HAP-1 (cell line): Measurements from ENCODE around the gene CADM2.

Source experiments
- DNase-seq, 2 experiments: peaks; one replicate each; pipeline ENCODE4 v3.0.0-alpha.2; 2016 to 2020; ENCODE audit warnings: low spot score in 2 of 2
- H3K27me3 ChIP-seq: fragments of 250-450 bp; sonication (Bioruptor Pico); 2 replicates; pipeline ENCODE4 v1.5.1; 2020; ENCODE audit warnings: low read depth, mild to moderate bottlenecking, moderate library complexity
- H3K36me3 ChIP-seq: fragments of 250-450 bp; sonication (Bioruptor Pico); replicated peaks from 2 replicates; pipeline ENCODE4 v1.5.1; 2020; ENCODE audit warnings: mild to moderate bottlenecking
- H3K4me1 ChIP-seq: fragments of 250-450 bp; sonication (Bioruptor Pico); 2 replicates; pipeline ENCODE4 v1.5.1; 2020; ENCODE audit warnings: mild to moderate bottlenecking
- H3K4me3 ChIP-seq: fragments of 250-450 bp; sonication (Bioruptor Pico); 2 replicates; pipeline ENCODE4 v1.5.1; 2020; ENCODE audit warnings: mild to moderate bottlenecking, moderate library complexity
- H3K9me3 ChIP-seq: fragments of 250-450 bp; sonication (Bioruptor Pico); 2 replicates; pipeline ENCODE4 v1.5.1; 2020; ENCODE audit warnings: mild to moderate bottlenecking, moderate library complexity
- in situ Hi-C: fragments of 300-500 bp; cut with MboI; formaldehyde crosslinking; loops from 3 replicates; pipeline ENCODE4 v1.14.3; 2020; ENCODE audit warnings: low sequenced_read_pairs, inconsistent platforms, mixed read lengths

Gene CADM2

GRCh38 chr3:85360742-85361387 lies 402.1 kb downstream of the CADM2 start:
- in situ Hi-C loops, result no loop called here
- peak; percentile 80 for DNase-seq

DNA sequence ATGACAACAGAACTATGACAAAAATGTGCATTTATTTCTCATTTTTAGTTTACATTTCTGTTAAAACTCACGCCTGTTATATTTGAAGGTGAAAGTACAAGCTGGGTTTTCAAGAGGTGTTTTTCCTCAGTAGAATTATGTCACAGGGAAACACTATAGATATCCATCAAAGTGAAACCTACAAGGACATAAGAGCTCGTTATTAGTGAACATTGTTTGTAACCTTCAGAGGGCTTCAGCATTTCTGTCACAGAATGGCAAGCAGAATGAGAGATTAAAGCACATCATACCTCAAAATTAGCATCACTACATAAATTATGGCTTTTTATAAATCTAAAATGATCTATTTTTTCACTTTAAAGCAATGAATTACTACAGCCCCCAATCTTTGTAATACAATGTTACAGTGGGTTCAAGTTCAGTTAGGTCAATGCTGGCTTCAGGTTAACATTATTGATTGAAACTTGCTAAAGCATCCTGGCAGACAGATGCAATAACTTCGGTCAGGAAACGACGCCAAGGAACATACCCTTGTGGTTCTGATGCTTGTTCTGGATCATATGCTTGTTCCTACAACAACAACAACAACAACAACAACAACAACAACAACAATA lies 405.6 kb downstream of the CADM2 start:
- no peak for DNase-seq
- no peaks in the 10 kb centered on the region for H3K9me3 ChIP-seq
- no peaks in the 10 kb centered on the region for H3K36me3 ChIP-seq
- H3K4me1 ChIP-seq, result no peaks in the 10 kb centered on the region; the same call in 1 of the 2 replicates
- in situ Hi-C loops, result no loop called here
- no peak overlapping the region for H3K4me3 ChIP-seq
- no peaks in the 10 kb centered on the region for H3K27me3 ChIP-seq

More at GRCh38 chr3:85360742-85361387, 402.1 kb downstream of the CADM2 start:
- no peaks in the 10 kb centered on the region; the same call in 1 of the 2 replicates for H3K4me1 ChIP-seq
- H3K4me3 ChIP-seq, result no peak overlapping the region
- no peaks in the 10 kb centered on the region for H3K27me3 ChIP-seq
- no peaks in the 10 kb centered on the region for H3K9me3 ChIP-seq
- no peaks in the 10 kb centered on the region for H3K36me3 ChIP-seq

- H3K27me3 ChIP-seq, result no peaks in the 10 kb centered on the region
- no peak for DNase-seq
- no peaks in the 10 kb centered on the region for H3K4me1 ChIP-seq
- H3K9me3 ChIP-seq, result no peaks in the 10 kb centered on the region
- no peak overlapping the region for H3K4me3 ChIP-seq
- in situ Hi-C loops, result no loop called here
- H3K36me3 ChIP-seq, result no peaks in the 10 kb centered on the region
These were observed 411.6 kb downstream of the CADM2 start for GRCh38 chr3:85370341-85370740.

DNA sequence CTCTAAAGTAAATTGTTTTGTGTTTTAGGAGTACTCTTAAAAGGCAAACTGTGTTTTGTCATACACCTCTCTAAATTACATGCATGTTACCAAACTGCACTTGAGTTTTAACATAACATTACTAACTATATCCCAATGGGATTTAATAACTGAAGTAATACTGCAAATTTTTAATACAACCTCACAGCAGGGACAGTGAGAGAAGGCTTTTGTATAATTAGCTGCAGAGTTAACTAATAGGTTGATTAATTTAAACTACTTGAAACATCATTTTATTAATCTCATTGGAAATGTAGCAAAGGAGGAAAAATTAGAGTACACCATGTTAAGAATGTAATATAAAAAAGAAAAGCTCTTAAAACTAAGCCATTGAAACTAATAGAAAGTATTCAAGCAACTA lies 417.3 kb downstream of the CADM2 start:
- no peaks in the 10 kb centered on the region for H3K4me1 ChIP-seq
- no peak overlapping the region for H3K4me3 ChIP-seq
- H3K36me3 ChIP-seq, result no peaks in the 10 kb centered on the region
- in situ Hi-C loops, result no loop called here
- no peaks in the 10 kb centered on the region for H3K9me3 ChIP-seq
- DNase-seq, result no peak
- H3K27me3 ChIP-seq, result no peaks in the 10 kb centered on the region

- no peak for DNase-seq
- Histone ChIP-seq H3K9me3 (no peaks in the 10 kb centered on the region), H3K36me3 (no peaks in the 10 kb centered on the region), H3K4me3 (no peak overlapping the region), H3K27me3 (no peaks in the 10 kb centered on the region), H3K4me1 (no peaks in the 10 kb centered on the region)
- in situ Hi-C loops, result no loop called here
These were observed 418.3 kb downstream of the CADM2 start for GRCh38 chr3:85377115-85377514.

DNA sequence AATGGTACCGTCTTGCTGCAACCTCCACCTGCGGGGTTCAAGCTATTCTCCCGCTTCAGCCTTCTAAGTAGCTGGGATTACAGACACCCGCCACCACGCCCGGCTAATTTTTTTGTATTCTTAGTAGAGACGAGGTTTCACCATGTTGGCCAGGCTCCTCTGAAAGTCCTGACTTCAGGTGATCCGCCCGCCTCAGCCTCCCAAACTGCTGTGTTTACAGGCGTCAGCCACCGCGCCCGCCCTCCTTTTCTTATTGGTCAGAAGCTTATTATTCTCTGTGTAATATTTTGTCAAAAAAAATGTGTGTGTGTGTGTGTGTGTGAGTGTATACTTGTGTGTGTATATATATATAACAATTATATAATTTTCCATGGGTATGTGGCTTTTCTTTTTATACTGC lies 425.6 kb downstream of the CADM2 start:
- Histone ChIP-seq H3K4me3 (no peak overlapping the region), H3K4me1 (no peaks in the 10 kb centered on the region), H3K36me3 (no peaks in the 10 kb centered on the region), H3K9me3 (no peaks in the 10 kb centered on the region), H3K27me3 (no peaks in the 10 kb centered on the region)
- in situ Hi-C loops, result no loop called here
- DNase-seq, result no peak

- Histone ChIP-seq H3K36me3 (no peaks in the 10 kb centered on the region), H3K27me3 (no peaks in the 10 kb centered on the region), H3K4me1 (peaks cover 10% of the 10 kb centered on the region), H3K4me3 (no peak overlapping the region), H3K9me3 (no peaks in the 10 kb centered on the region)
- in situ Hi-C loops, result no loop called here
- DNase-seq, result no peak
These were observed 429.2 kb downstream of the CADM2 start for GRCh38 chr3:85387913-85388505.

DNA sequence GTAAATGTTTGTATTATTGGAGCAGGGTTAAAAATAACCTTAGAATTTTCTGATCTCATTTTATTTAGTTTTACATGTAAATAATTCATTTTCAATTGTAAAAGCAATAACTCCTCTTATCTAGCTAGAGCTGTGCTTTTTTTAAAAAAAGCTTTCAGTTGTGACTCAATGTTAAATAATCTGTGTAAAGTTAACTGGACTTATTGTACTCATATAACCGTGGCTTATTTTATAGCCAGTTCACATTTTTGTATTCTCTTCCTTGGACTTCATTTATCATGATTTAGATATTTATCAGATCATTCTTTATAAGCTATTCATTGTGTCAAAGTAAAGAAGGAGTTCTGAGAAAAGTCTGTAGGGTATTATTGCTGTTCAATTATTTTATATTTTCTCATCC lies 435.6 kb downstream of the CADM2 start:
- DNase-seq, result no peak
- H3K4me1 ChIP-seq, result peaks cover 10% of the 10 kb centered on the region
- no peak overlapping the region for H3K4me3 ChIP-seq
- no peaks in the 10 kb centered on the region for H3K36me3 ChIP-seq
- H3K27me3 ChIP-seq, result no peaks in the 10 kb centered on the region
- no peaks in the 10 kb centered on the region for H3K9me3 ChIP-seq
- in situ Hi-C loops, result no loop called here

DNA sequence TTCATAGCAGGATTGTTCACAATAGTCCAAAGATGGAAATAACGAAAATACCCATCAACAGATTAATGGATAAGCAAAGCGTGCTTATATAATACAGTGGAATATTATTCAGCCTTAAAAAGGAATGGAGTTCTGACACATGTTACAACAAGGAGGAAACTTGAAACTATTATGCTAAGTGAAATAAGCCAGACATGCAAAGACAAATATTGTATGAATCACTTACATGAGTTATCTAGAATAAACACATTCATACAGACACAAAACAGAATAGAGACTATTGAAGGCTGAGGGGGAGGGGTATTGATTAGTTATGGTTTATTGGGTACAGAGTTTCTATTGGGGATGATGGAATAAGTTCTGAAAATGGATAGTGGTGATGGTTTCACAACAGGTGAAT lies 438.6 kb downstream of the CADM2 start:
- no peaks in the 10 kb centered on the region for H3K36me3 ChIP-seq
- H3K27me3 ChIP-seq, result no peaks in the 10 kb centered on the region
- H3K4me1 ChIP-seq, result no peaks in the 10 kb centered on the region
- DNase-seq, result no peak
- in situ Hi-C loops, result no loop called here
- no peaks in the 10 kb centered on the region for H3K9me3 ChIP-seq
- H3K4me3 ChIP-seq, result no peak overlapping the region

DNA sequence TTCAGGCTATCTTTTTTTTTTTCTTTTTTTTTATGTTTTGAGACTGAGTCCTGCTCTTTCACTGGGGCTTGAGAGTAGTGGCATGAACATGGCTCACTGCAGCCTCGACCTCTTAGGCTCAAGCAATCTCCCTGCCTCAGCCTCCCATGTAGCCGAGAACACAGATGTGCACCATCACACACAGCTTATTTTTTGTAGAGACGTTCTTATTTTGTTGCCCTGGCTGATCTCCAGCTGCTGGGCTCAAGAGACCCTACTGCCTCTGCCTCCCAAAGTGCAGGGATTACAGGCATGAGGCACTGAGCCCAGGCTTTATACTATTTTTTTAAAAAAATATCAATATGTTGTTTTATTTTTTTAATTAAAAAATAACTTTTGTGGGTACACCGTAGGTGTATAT lies 467.3 kb downstream of the CADM2 start:
- H3K4me3 ChIP-seq, result no peak overlapping the region
- no peaks in the 10 kb centered on the region for H3K9me3 ChIP-seq
- H3K4me1 ChIP-seq, result no peaks in the 10 kb centered on the region; the same call in 1 of the 2 replicates
- in situ Hi-C loops, result no loop called here
- no peaks in the 10 kb centered on the region for H3K36me3 ChIP-seq
- peak in 1 of 2 experiments; percentile 28 for DNase-seq
- no peaks in the 10 kb centered on the region for H3K27me3 ChIP-seq

- H3K4me1 ChIP-seq, result no peaks in the 10 kb centered on the region; the same call in 1 of the 2 replicates
- no peaks in the 10 kb centered on the region for H3K27me3 ChIP-seq
- in situ Hi-C loops, result no loop called here
- no peak overlapping the region for H3K4me3 ChIP-seq
- H3K36me3 ChIP-seq, result no peaks in the 10 kb centered on the region
- H3K9me3 ChIP-seq, result no peaks in the 10 kb centered on the region
- no peak for DNase-seq
These were observed 468.7 kb downstream of the CADM2 start for GRCh38 chr3:85427467-85427866.

DNA sequence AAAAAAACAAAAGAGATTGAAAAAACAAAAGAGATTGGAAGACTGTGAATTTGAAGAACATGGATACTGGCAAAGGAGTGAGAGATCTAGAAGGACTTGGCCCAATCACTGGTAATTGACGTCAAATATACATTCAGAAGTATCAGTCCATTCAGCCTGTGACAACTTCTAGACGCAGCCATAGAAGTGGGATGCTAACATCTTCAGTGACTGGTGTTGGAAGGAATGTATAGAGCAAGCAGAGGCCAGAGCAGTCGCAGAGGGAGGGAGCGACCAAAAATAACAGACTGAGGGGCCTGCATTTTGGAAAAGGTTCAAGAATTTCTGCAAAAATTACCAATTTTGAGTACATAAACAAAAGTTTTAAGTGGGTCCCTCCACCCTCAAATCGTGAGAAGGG lies 473.3 kb downstream of the CADM2 start:
- no peaks in the 10 kb centered on the region; the same call in 1 of the 2 replicates for H3K4me1 ChIP-seq
- no peaks in the 10 kb centered on the region for H3K36me3 ChIP-seq
- 0 out of 2 replicates have a peak, but pooled peaks cover 2% of the 10 kb centered on the region for H3K9me3 ChIP-seq
- no peak overlapping the region for H3K4me3 ChIP-seq
- no peaks in the 10 kb centered on the region for H3K27me3 ChIP-seq
- DNase-seq, result no peak
- in situ Hi-C loops, result no loop called here

GRCh38 chr3:85433319-85433718 lies 474.5 kb downstream of the CADM2 start:
- Histone ChIP-seq H3K4me1 (no peaks in the 10 kb centered on the region), H3K27me3 (no peaks in the 10 kb centered on the region), H3K36me3 (no peaks in the 10 kb centered on the region), H3K4me3 (no peak overlapping the region), H3K9me3 (0 out of 2 replicates have a peak, but pooled peaks cover 2% of the 10 kb centered on the region)
- in situ Hi-C loops, result no loop called here
- no peak for DNase-seq

DNA sequence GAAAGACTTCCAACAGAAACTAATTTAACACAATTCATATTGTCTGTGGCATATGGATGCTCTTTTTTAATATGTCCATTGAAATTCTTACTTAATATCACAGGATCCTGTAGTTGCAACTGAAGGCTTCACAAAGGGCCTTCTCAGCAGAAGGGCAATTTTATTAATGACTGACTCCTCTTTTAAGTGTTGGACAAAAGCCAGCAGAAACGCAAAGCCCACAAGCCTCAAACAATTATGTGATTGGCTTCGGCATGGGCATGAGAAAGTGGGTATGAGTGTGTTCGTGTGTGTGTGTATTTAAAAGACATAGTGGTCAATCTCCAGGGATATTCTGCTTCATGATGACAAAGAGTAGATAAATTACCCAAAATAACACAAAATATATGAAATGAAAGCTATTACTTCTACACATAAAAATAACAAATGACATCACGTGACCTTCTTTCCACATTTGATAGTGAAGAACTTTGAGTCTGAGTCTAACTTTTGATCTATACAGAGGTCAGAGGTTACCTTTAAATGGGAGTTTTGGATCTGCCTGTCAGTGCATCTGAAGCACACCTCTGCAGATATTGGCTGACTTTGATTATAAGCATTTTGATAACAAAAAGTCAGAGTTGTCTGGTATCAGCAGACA lies 496.9 kb downstream of the CADM2 start:
- Histone ChIP-seq H3K4me1 (no peaks in the 10 kb centered on the region; the same call in 1 of the 2 replicates), H3K27me3 (no peaks in the 10 kb centered on the region), H3K9me3 (no peaks in the 10 kb centered on the region), H3K36me3 (no peaks in the 10 kb centered on the region), H3K4me3 (no peak overlapping the region)
- DNase-seq, result no peak
- in situ Hi-C loops, result no loop called here
